AG09319 (cell line): Measurements from ENCODE around the gene CNKSR1.

Experiments
- DNase-seq: peaks from one replicate; pipeline ENCODE4 v3.0.0-alpha.2; 2010; ENCODE audit warnings: low read depth; ENCODE audit errors: extremely low read depth
- CTCF ChIP-seq: IDR thresholded peaks from 2 replicates; pipeline ENCODE4 v1.5.1; 2011; ENCODE audit warnings: low read depth, mild to moderate bottlenecking, inconsistent platforms, low read length, moderate library complexity

The CNKSR1 gene

DNA sequence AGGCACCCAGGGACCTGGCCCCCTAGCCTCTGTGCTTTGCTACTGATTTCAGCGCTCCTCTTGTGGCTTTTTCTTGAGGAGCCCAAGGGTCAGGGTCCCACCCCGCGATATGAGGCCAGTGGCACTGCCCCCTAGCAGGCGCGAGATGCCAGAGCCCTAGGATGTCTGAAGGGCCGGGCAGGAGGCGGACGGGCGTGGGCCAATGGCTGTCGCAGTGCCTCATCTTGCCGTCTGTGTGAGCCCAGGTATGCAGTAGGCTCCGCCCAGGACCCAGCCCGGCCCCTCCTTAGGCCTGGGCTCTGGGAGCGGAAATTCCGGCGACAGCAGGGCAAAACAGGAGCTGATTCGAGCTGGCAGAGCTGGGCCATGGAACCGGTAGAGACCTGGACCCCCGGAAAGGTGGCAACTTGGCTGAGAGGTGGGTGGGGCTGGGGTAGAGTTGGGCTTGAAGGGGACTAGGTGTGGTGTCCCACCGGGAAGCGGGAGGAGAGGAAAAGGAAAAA, at the start of gene CNKSR1:
Gene CNKSR1 (plus strand): TSS at position 310 of the 503 bp plus-strand sequence. CDS start 57 bp downstream, at position 367.
- TF ChIP-seq CTCF, result no peak
- no peak for DNase-seq

DNA sequence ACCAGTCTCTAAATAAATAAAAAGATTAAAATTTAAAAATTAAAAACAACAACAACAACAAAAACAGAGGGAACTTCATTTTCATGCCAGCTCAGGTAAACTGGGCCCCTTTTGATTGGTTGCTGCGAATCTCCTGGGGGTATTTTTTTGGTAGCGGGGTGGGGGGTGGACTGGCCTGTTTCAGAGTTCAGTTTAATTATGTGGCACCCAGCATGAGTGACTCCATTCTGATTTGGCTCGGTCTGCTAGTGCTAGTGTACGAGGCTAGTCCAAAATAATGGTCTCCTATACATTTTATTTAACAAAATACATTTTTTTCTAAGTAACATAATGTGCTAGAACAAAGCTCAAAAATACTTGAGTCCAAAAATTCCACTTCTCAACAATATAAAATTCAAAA, 47.5 kb upstream of the CNKSR1 start:
- TF ChIP-seq CTCF, result no peak
- no peak for DNase-seq

DNA sequence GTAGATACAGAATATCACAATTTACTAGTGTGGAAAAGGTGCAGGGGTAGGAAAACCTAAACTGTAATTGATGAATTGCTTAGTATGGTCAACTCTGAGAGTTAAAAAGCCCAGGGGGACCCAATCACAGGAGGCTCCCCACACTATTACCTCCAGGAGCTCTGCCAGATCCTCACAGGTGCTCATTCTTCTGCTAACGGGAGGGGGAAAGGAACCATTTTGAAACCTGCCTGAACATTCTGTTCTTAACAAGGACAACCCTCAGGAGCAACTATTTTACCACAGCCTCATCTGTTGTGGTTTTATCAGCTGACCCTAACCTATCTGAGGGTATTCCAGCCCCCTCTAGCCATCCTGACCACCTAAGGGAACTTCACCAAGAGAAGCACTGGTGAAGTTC, 46.6 kb upstream of the CNKSR1 start:
- DNase-seq, result no peak
- TF ChIP-seq CTCF, result no peak

DNA sequence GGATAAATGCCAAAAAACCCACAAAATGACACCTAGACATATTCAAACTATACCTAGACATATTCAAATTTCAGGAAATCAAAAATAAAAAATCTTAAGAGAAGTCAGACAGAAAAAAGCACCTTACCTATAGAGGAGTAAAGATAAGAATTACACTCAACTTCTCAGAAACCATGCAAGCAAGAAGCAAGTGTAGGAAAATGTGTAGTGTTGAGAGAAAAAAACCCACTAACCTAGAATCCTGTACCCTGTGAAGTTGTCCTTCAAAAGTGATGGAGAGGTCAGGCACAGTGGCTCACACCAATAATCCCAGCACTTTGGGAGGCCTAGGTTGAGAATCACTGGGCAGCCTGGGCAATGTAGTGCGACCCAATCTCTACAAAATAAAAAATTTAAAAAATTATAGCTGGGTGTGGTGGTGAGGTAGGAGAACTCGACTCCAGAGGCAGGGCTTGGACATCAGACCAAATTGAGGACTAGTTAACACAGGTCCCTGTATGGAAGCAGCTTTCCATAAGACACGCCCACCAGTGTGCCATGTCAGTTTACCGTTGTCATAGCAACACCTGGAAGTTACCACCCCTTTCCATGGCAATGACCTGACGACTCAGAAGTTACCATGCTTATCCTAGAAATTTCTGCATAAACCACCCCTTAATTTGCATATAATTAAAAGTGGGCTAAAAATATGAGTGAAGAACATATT, 45.0 kb upstream of the CNKSR1 start:
- no peak for DNase-seq
- no peak for TF ChIP-seq CTCF

- no peak for DNase-seq
- no peak for TF ChIP-seq CTCF
These were observed 44.5 kb upstream of the CNKSR1 start for GRCh38 chr1:26132834-26133167.

- no peak for TF ChIP-seq CTCF
- DNase-seq, result no peak
These were observed 42.8 kb upstream of the CNKSR1 start for GRCh38 chr1:26134466-26134865.

- TF ChIP-seq CTCF, result no peak
- no peak for DNase-seq
These were observed 38.2 kb upstream of the CNKSR1 start for GRCh38 chr1:26138974-26139558.
